WTC11 (cell line): Measurements from ENCODE around the gene HDAC5. TPM values are rescaled to one million over a fixed set of nuclear protein-coding genes. Genes with fewer than 3 reads are reported as not detected.
"Not testable (repeated sequence)": the region's sequence is repeated elsewhere in the genome, so short reads cannot be mapped to it uniquely, and the experiment has no call there.

Experiments
- ATAC-seq: fragments of 200-7000 bp; cut with Tn5 transposase; 2 replicates; pipeline ENCODE4 v1.10.0; 2021; ENCODE audit warnings: mild to moderate bottlenecking, moderate library complexity
- CTCF ChIA-PET: fragments of 300-600 bp; sonication (Branson Sonifier 250); formaldehyde crosslinking; loops from one replicate; lab custom pipeline; 2021; ENCODE audit warnings: antibody characterized with exemption; lab: Charles Lee
- POLR2A ChIA-PET: fragments of 350-600 bp; sonication (Branson Sonifier 250); formaldehyde crosslinking; loops from one replicate; lab custom pipeline; 2021; ENCODE audit warnings: antibody characterized with exemption; lab: Charles Lee
- DNase-seq: peaks from one replicate; pipeline ENCODE4 v3.0.0; 2021; ENCODE audit warnings: low spot score
- H3K27ac Mint-ChIP-seq: 2 replicates; pipeline ENCODE4 v1.8.0; 2021; ENCODE audit warnings: mixed read lengths
- H3K27me3 Mint-ChIP-seq: 2 replicates; pipeline ENCODE4 v1.8.0; 2021; ENCODE audit warnings: low read depth, mild to moderate bottlenecking, moderate library complexity, mixed read lengths
- H3K36me3 Mint-ChIP-seq: 2 replicates; pipeline ENCODE4 v1.8.0; 2021; ENCODE audit warnings: mixed read lengths
- H3K4me1 Mint-ChIP-seq: 2 replicates; pipeline ENCODE4 v1.8.0; 2022; ENCODE audit warnings: mixed read lengths
- H3K4me3 Mint-ChIP-seq: 2 replicates; pipeline ENCODE4 v1.8.0; 2021; ENCODE audit warnings: mild to moderate bottlenecking, moderate library complexity, mixed read lengths
- H3K9me3 Mint-ChIP-seq: 2 replicates; pipeline ENCODE4 v1.8.0; 2021; ENCODE audit warnings: mixed read lengths
- ARID4B ChIP-seq: sonication (generic); formaldehyde crosslinking; IDR thresholded peaks from 2 replicates; pipeline ENCODE4 v1.8.0; 2023; ENCODE audit warnings: missing genetic modification reagents, mild to moderate bottlenecking, borderline replicate concordance
- ATF1 ChIP-seq: sonication (generic); formaldehyde crosslinking; IDR thresholded peaks from 2 replicates; pipeline ENCODE4 v1.8.1; 2023; ENCODE audit warnings: mild to moderate bottlenecking, moderate library complexity, missing genetic modification reagents
- ATF2 ChIP-seq: sonication (generic); formaldehyde crosslinking; IDR thresholded peaks from 2 replicates; pipeline ENCODE4 v1.8.1; 2022; ENCODE audit warnings: low read depth, missing genetic modification reagents, borderline replicate concordance
- CTCF ChIP-seq: fragments of 200-600 bp; IDR thresholded peaks from 2 replicates; pipeline ENCODE4 v1.8.0; 2022; ENCODE audit warnings: antibody characterized with exemption
- GRHL2 ChIP-seq: fragments of 250-450 bp; sonication (Bioruptor Pico); IDR thresholded peaks from 2 replicates; pipeline ENCODE4 v1.8.0; 2022; ENCODE audit warnings: mild to moderate bottlenecking, moderate library complexity; ENCODE audit not compliant: insufficient replicate concordance, severe bottlenecking
- HMGA2 ChIP-seq: fragments of 250-450 bp; sonication (Bioruptor Pico); IDR thresholded peaks from 2 replicates; pipeline ENCODE4 v1.4.0; 2021; ENCODE audit warnings: mild to moderate bottlenecking, moderate library complexity
- JUN ChIP-seq: sonication (generic); formaldehyde crosslinking; IDR thresholded peaks from 2 replicates; pipeline ENCODE4 v1.8.0; 2023; ENCODE audit warnings: mild to moderate bottlenecking, missing genetic modification reagents
- NR2C2 ChIP-seq: sonication (generic); formaldehyde crosslinking; IDR thresholded peaks from 2 replicates; pipeline ENCODE4 v1.8.0; 2022; ENCODE audit warnings: mild to moderate bottlenecking, missing genetic modification reagents
- STAT6 ChIP-seq: sonication (generic); formaldehyde crosslinking; conservative IDR thresholded peaks from 2 replicates; pipeline ENCODE4 v1.8.1; 2023; ENCODE audit warnings: mild to moderate bottlenecking, low read depth, missing genetic modification reagents, moderate library complexity
- TEAD4 ChIP-seq: sonication (generic); formaldehyde crosslinking; IDR thresholded peaks from 2 replicates; pipeline ENCODE4 v1.8.0; 2022; ENCODE audit warnings: mild to moderate bottlenecking, missing genetic modification reagents
- total RNA-seq: library from RNA; stranded (reverse); gene quantifications from 3 replicates; pipeline ENCODE4 v1.2.3, GENCODE V29; 2021
- TF ChIP-seq, protein P1 (sequence below): sonication (generic); formaldehyde crosslinking; IDR thresholded peaks from 2 replicates; pipeline ENCODE4 v1.8.0; 2022; ENCODE audit warnings: mild to moderate bottlenecking, missing genetic modification reagents
- TF ChIP-seq, protein P2 (sequence below): sonication (generic); formaldehyde crosslinking; IDR thresholded peaks from 2 replicates; pipeline ENCODE4 v1.8.1; 2022; ENCODE audit warnings: mild to moderate bottlenecking, missing genetic modification reagents, moderate library complexity, borderline replicate concordance

Gene HDAC5
- total RNA-seq, 1 experiment from 2014 or later: 61.6 TPM

GRCh38 chr17:44121997-44122815 is 1.2 kb downstream of the HDAC5 start (continued):
- no peak for TF ChIP-seq ARID4B (CRISPR knock-in tag)
- TF ChIP-seq, protein P1, sequence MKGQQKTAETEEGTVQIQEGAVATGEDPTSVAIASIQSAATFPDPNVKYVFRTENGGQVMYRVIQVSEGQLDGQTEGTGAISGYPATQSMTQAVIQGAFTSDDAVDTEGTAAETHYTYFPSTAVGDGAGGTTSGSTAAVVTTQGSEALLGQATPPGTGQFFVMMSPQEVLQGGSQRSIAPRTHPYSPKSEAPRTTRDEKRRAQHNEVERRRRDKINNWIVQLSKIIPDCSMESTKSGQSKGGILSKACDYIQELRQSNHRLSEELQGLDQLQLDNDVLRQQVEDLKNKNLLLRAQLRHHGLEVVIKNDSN (CRISPR knock-in tag): no peak
- TF ChIP-seq NR2C2 (CRISPR knock-in tag): no peak

DNA sequence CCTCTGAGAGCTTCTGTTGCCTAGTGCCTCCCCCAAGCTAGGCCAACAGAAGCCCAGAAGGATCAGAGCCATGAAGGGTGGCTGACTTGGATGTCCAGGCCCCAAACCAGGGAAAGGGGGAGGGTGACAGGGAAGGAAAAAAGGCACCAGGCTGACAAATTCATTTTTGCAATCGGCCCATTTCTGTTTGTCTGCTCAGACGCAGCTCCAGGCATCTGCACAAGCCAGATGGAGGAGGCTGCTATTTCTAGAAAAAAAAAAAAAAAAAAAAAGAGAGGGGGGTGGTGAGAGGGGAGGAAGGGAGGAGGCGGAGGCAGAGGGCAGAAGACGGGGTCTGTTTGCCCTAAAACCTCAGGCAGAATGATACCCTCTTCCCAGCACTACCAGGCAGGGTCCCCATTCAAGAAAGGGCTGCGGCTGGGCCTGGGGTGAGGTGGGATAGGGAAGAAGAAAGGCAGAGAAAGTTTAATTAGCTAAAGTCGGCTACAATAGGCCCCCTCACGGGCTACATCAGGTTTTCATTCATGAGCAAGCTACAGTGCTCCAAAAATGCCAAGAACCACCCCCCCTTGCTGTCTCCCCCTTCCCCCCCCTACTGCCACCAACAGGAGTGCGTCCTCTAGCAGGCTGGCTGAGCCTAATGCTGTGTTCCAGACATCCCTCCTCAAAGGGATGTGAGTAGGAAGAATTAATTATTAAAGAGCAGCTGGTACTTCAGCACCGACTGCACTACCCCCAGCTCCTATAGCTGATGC is 2.4 kb downstream of the HDAC5 start:
- peak overlapping the region; percentile 70; the same call in 1 of the 2 replicates for H3K27ac Mint-ChIP-seq
- ATAC-seq (no peak), DNase-seq (no peak)
- POLR2A ChIA-PET: interaction anchor here (0.6 kb wide), 2 partner anchors 20 to 51 kb away, joined by 3 to 5 read pairs; no protein-coding TSS in a partner anchor
- H3K36me3 Mint-ChIP-seq: no peaks in the 10 kb centered on the region
- CTCF ChIA-PET: interaction anchor here (0.6 to 5.0 kb wide), 12 partner anchors 9 to 899 kb away, joined by 3 to 32 read pairs (median 4); partner anchors contain the start of gene ASB16
- H3K4me3 Mint-ChIP-seq: peak overlapping the region; percentile 91
- H3K9me3 Mint-ChIP-seq: no peaks in the 10 kb centered on the region
- TF ChIP-seq ATF1 (CRISPR knock-in tag) (no peak), STAT6 (CRISPR knock-in tag) (no peak), GRHL2 (CRISPR knock-in tag) (no peak), ATF2 (CRISPR knock-in tag) (no peak), HMGA2 (no peak), CTCF (no peak), JUN (CRISPR knock-in tag) (no peak), TEAD4 (CRISPR knock-in tag) (no peak)
- TF ChIP-seq, protein P2, sequence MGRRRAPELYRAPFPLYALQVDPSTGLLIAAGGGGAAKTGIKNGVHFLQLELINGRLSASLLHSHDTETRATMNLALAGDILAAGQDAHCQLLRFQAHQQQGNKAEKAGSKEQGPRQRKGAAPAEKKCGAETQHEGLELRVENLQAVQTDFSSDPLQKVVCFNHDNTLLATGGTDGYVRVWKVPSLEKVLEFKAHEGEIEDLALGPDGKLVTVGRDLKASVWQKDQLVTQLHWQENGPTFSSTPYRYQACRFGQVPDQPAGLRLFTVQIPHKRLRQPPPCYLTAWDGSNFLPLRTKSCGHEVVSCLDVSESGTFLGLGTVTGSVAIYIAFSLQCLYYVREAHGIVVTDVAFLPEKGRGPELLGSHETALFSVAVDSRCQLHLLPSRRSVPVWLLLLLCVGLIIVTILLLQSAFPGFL: no peak
- H3K27me3 Mint-ChIP-seq: no peaks in the 10 kb centered on the region
- H3K4me1 Mint-ChIP-seq: peaks cover 61% of the 10 kb centered on the region

- CTCF ChIA-PET: interaction anchor here (0.6 to 5.0 kb wide), 8 partner anchors 21 to 900 kb away, joined by 3 to 32 read pairs (median 4); partner anchors contain the start of gene ASB16
- H3K27ac Mint-ChIP-seq: not testable (repeated sequence)
Measured at GRCh38 chr17:44120281-44120680, 3.2 kb downstream of the HDAC5 start.

More at GRCh38 chr17:44120281-44120680, 3.2 kb downstream of the HDAC5 start:
- H3K4me3 Mint-ChIP-seq, POLR2A ChIA-PET, H3K9me3 Mint-ChIP-seq, DNase-seq, H3K36me3 Mint-ChIP-seq, H3K27me3 Mint-ChIP-seq, ATAC-seq: not testable (repeated sequence)
- H3K4me1 Mint-ChIP-seq: peaks cover 68% of the 10 kb centered on the region
